Left lung (tissue), 10 donors: ENCODE data around the gene STAM. TPM values are rescaled to one million over a fixed set of nuclear protein-coding genes. Genes with fewer than 3 reads are reported as not detected.
A peak's percentile ranks its signal among the peaks of the same experiment; 100 is the strongest.
"Not testable (repeated sequence)": the region's sequence is repeated elsewhere in the genome, so short reads cannot be mapped to it uniquely, and the experiment has no call there.

Experiments used
- ATAC-seq: fragments of 200-7000 bp; cut with Tn5 transposase; one replicate; pipeline ENCODE4 v1.9.1; 2020; ENCODE audit warnings: moderate library complexity
- DNase-seq, 4 donors: peaks; one replicate each; pipeline ENCODE4 v3.0.0-alpha.2; 2013 to 2020
- H3K27ac ChIP-seq, 2 donors: fragments of 200-600 bp; sonication (generic) in 1 of 2; one replicate each; pipeline versions ENCODE4 v1.5.0 to v1.8.0; 2020 to 2021
- H3K27me3 ChIP-seq, 2 donors: fragments of 200-600 bp; sonication (generic) in 1 of 2; one replicate each; pipeline versions ENCODE4 v1.5.0 to v1.8.0; 2020 to 2021
- H3K36me3 ChIP-seq, 2 donors: fragments of 200-600 bp; sonication (generic) in 1 of 2; one replicate each; pipeline versions ENCODE4 v1.5.0 to v1.8.0; 2020 to 2021
- H3K4me1 ChIP-seq, 2 donors: fragments of 200-600 bp; one replicate each; pipeline ENCODE4 v1.8.0; 2021
- H3K4me3 ChIP-seq, 2 donors: fragments of 200-600 bp; sonication (generic) in 1 of 2; one replicate each; pipeline versions ENCODE4 v1.5.0 to v1.8.0; 2020 to 2021; ENCODE audit warnings: mild to moderate bottlenecking in 1 of 2
- H3K9me3 ChIP-seq, 2 donors: fragments of 200-600 bp; sonication (generic) in 1 of 2; one replicate each; pipeline versions ENCODE4 v1.5.0 to v1.8.0; 2020 to 2021
- intact Hi-C, 2 donors: fragments of 100-400 bp; cut with DNase I; formaldehyde crosslinking; loops; one replicate each; pipeline versions ENCODE4 v1.11.2 to v1.14.2; 2022
- polyA plus RNA-seq, 6 donors: library from polyadenylated mRNA; unstranded; fragments of 120-200 nt; gene quantifications; one replicate each; pipeline ENCODE4 v1.2.1, GENCODE V29; 2013; ENCODE audit not compliant: insufficient read length in 6 of 6
- total RNA-seq, 2 donors: library from RNA; stranded (reverse); fragmentation: NEBNext Ultra II Directional; extraction: Animal tissue kit (Norgen Biotek cat#: 25700); gene quantifications; one replicate each; pipeline ENCODE4 v1.2.1, GENCODE V29; 2021
- TF ChIP-seq, protein P1 (sequence below), 2 donors: fragments of 200-600 bp; sonication (generic) in 1 of 2; IDR thresholded peaks; one replicate each; pipeline versions ENCODE4 v1.5.0 to v1.8.0; 2021; ENCODE audit warnings: antibody characterized with exemption in 2 of 2
- donor health status: DM: no; HTN: yes; CAD: no.
- donor health status: DM: no; HTN: no; CAD: no.

Gene STAM
- total and polyA plus RNA-seq, 8 donors = 33.4 to 42.3 (median 37.8) TPM

GRCh38 chr10:17716161-17716560, 72.2 kb downstream of the STAM start:
- Histone ChIP-seq H3K4me1 (no peaks in the 10 kb centered on the region), H3K27ac (peak overlapping the region in 1 of 2 donors; percentile 13), H3K27me3 (no peaks in the 10 kb centered on the region), H3K36me3 (peaks cover 0 to 60% of the 10 kb centered on the region in 2 donors), H3K4me3 (no peak overlapping the region), H3K9me3 (no peaks in the 10 kb centered on the region)
- intact Hi-C loops = no loop called here
- peak; percentile 77 for ATAC-seq
- TF ChIP-seq, protein P1, sequence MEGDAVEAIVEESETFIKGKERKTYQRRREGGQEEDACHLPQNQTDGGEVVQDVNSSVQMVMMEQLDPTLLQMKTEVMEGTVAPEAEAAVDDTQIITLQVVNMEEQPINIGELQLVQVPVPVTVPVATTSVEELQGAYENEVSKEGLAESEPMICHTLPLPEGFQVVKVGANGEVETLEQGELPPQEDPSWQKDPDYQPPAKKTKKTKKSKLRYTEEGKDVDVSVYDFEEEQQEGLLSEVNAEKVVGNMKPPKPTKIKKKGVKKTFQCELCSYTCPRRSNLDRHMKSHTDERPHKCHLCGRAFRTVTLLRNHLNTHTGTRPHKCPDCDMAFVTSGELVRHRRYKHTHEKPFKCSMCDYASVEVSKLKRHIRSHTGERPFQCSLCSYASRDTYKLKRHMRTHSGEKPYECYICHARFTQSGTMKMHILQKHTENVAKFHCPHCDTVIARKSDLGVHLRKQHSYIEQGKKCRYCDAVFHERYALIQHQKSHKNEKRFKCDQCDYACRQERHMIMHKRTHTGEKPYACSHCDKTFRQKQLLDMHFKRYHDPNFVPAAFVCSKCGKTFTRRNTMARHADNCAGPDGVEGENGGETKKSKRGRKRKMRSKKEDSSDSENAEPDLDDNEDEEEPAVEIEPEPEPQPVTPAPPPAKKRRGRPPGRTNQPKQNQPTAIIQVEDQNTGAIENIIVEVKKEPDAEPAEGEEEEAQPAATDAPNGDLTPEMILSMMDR (IDR thresholded peaks at IDR 0.05) = no peak
- DNase-seq = no peak

- H3K9me3 ChIP-seq, ATAC-seq, H3K27ac ChIP-seq, H3K4me1 ChIP-seq, H3K27me3 ChIP-seq, DNase-seq, intact Hi-C loops, H3K4me3 ChIP-seq: not testable (repeated sequence)
- peaks cover 0 to 18% of the 10 kb centered on the region in 2 donors for H3K36me3 ChIP-seq
Observed at GRCh38 chr10:17722317-17723014, 78.5 kb downstream of the STAM start.

GRCh38 chr10:17725703-17726102, 81.8 kb downstream of the STAM start:
- peaks cover 0 to 14% of the 10 kb centered on the region in 2 donors for H3K36me3 ChIP-seq
- no peak overlapping the region for H3K27ac ChIP-seq
- TF ChIP-seq, protein P1 (IDR thresholded peaks at IDR 0.05) = no peak
- ATAC-seq (no peak), DNase-seq (no peak)
- no peak overlapping the region for H3K4me3 ChIP-seq
- H3K9me3 ChIP-seq = no peaks in the 10 kb centered on the region
- intact Hi-C loops = no loop called here
- H3K27me3 ChIP-seq = no peaks in the 10 kb centered on the region
- H3K4me1 ChIP-seq = no peaks in the 10 kb centered on the region

GRCh38 chr10:17729630-17730029, 85.7 kb downstream of the STAM start:
- Histone ChIP-seq H3K27ac (no peak overlapping the region), H3K27me3 (no peaks in the 10 kb centered on the region), H3K4me1 (peaks cover 0 to under 1% of the 10 kb centered on the region in 2 donors), H3K9me3 (no peaks in the 10 kb centered on the region), H3K4me3 (no peak overlapping the region), H3K36me3 (no peaks in the 10 kb centered on the region)
- no peak for ATAC-seq
- TF ChIP-seq, protein P1 (IDR thresholded peaks at IDR 0.05) = no peak
- intact Hi-C loops = loop anchor here in 1 of 2 donors (10.0 kb wide), 1 partner anchor 115 kb away; the partner anchor contains the start of gene HACD1
- no peak for DNase-seq

DNA sequence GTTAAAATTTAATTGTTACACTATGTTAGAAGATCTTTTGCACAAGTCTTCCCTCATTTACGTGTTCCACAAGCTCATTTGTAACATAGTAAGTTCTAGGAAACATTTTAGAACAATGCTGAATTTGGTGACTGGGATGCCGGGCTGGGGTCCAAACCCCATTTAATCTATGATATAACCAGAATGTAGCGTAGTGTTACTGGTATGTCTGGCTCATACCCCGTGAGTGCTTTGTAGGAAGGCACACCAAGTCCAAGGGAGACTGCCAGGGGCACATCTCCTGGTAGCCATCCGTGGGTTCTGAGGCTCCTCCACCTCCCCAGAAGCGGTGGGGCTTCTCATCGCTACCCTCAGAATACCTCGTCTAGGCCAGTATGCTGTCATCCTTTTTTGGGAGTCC, 86.7 kb downstream of the STAM start:
- ATAC-seq (no peak), DNase-seq (no peak)
- Histone ChIP-seq H3K36me3 (no peaks in the 10 kb centered on the region), H3K27me3 (no peaks in the 10 kb centered on the region), H3K27ac (no peak overlapping the region), H3K4me1 (peaks cover 0 to 9% of the 10 kb centered on the region in 2 donors), H3K9me3 (no peaks in the 10 kb centered on the region), H3K4me3 (no peak overlapping the region)
- intact Hi-C loops = loop anchor here in 1 of 2 donors (10.0 kb wide), 1 partner anchor 116 kb away; the partner anchor contains the start of gene HACD1
- TF ChIP-seq, protein P1 (IDR thresholded peaks at IDR 0.05) = no peak
